Epithelial cell of prostate (primary cell): ENCODE measurements around the gene SSBP3.
"Not testable (repeated sequence)": the region's sequence is repeated elsewhere in the genome, so short reads cannot be mapped to it uniquely, and the experiment has no call there.

Experiments
- DNase-seq: peaks from one replicate; pipeline ENCODE4 v3.0.0-alpha.2; 2011; ENCODE audit warnings: low read depth, low spot score
- H3K27ac ChIP-seq: fragments of 450-650 bp; 2 replicates; pipeline ENCODE4 v1.5.1; 2017; ENCODE audit warnings: mild to moderate bottlenecking

The SSBP3 gene

DNA sequence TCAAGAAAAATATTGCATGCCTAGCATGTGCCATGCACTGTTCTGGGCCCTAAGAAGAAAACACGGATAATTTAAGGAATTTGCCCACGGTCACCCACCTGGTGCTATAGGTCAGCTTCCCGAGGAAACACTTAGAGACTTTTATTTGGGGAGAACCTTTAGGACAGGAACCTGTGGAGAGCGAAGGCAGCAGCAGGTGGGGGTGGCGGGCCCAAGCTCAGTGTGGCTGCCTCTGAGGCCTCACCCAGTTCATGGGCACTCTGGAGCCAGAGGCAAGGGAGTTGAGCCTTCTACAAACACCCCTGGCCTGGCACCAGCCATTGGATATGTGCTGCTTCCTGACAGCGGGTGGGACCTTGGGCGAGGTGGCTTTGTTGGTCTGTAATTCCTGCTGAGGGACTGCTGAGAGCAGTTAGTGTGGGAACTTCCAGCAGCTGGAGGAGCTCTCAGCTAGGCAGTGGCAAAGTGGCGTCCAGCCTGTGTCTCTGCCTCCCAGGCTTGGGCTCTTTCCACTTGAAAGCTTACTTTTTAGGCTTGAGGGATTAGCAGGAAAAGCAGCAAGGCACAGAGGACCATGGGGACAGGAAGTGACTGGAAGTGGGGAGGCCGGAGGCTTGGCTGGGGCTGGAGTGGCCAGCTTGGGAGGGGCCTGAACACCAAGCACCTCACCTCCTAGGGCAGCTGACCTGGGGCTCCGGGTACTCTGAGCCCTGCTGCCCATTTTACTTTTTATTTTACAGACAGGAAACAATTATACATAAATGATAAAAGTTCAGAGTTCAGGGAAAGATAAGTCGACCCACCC lies 187.1 kb downstream of the SSBP3 start:
- DNase-seq, result no peak
- no peak overlapping the region for H3K27ac ChIP-seq

- no peak overlapping the region for H3K27ac ChIP-seq
- no peak for DNase-seq
Measured at GRCh38 chr1:54215523-54215922, 190.7 kb downstream of the SSBP3 start.

GRCh38 chr1:54212872-54213271 lies 193.3 kb downstream of the SSBP3 start:
- no peak overlapping the region for H3K27ac ChIP-seq
- DNase-seq, result no peak

GRCh38 chr1:54207896-54208295 lies 198.3 kb downstream of the SSBP3 start:
- not testable (repeated sequence) for DNase-seq, H3K27ac ChIP-seq

- no peak for DNase-seq
- H3K27ac ChIP-seq, result no peak overlapping the region
Measured at GRCh38 chr1:54207287-54207686, 198.9 kb downstream of the SSBP3 start.

- no peak overlapping the region for H3K27ac ChIP-seq
Measured at GRCh38 chr1:54204199-54204598, 202.0 kb downstream of the SSBP3 start.

GRCh38 chr1:54200519-54200997 lies 205.6 kb downstream of the SSBP3 start:
- DNase-seq, result no peak
- H3K27ac ChIP-seq, result peak overlapping the region; percentile 4

More at GRCh38 chr1:54204199-54204598, 202.0 kb downstream of the SSBP3 start:
- no peak for DNase-seq

- peak within 1 kb of the TSS; percentile 4 for H3K27ac ChIP-seq
- peak; percentile 85 for DNase-seq
Measured at GRCh38 chr1:54199765-54200518, 206.3 kb downstream of the SSBP3 start, which contains the start of the genes CYB5RL and MRPL37. Gene CYB5RL (minus strand): TSS chr1:54200030. CDS start chr1:54195616, 4,414 bp downstream. Gene MRPL37 (plus strand): TSS chr1:54200167. CDS start chr1:54200244, 77 bp downstream.

DNA sequence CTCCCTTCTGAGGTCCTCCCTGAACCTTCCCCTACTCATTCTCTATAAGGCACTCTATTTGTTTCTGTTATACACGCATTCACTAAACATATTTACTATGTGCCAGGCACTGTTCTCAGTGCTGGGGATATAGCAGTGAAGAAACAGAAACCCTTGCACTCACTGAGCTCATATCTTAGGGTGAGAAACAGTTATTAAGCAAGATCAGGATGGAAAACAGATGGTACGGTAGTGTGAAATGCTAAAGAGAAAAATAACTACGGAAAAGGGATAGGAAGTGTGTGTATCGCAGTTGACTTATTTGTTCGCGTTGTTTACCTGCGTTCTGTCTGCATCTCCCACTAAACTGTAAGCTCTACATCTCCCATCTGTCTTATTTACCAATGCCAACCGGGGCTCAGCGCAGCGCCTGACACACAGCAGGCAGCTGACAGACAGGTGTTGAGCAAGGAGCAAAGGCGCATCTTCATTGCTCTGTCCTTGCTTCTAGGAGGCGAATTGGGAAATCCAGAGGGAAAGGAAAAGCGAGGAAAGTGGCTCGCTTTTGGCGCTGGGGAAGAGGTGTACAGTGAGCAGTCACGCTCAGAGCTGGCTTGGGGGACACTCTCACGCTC lies 206.9 kb downstream of the SSBP3 start:
- no peak for DNase-seq
- H3K27ac ChIP-seq, result no peak overlapping the region

DNA sequence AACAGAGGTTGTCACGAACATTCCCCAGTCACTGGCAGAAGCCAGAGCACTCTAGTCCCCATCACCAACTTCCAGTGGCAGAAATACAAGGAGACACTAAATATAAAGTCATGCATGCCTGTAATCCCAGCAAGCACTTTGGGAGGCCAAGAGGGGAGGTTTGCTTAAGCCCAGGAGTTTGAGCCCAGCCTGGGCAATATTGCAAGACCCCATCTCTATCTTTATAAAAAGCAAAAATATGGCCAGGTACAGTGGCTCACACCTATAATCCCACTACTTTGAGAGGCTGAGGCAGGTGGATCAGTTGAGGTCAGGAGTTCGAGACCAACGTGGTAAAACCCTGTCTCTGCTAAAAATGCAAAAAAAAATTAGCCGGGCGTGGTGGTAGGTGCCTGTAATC lies 212.7 kb downstream of the SSBP3 start:
- H3K27ac ChIP-seq, result no peak overlapping the region
- no peak for DNase-seq

- H3K27ac ChIP-seq, result no peak overlapping the region
- no peak for DNase-seq
Measured at GRCh38 chr1:54191525-54191924, 214.7 kb downstream of the SSBP3 start.

GRCh38 chr1:54190526-54190925 lies 215.7 kb downstream of the SSBP3 start:
- no peak for DNase-seq
- H3K27ac ChIP-seq, result no peak overlapping the region

- no peak overlapping the region for H3K27ac ChIP-seq
- DNase-seq, result no peak
Measured at GRCh38 chr1:54188291-54188690, 217.9 kb downstream of the SSBP3 start.

GRCh38 chr1:54186056-54186455 lies 220.1 kb downstream of the SSBP3 start:
- DNase-seq, result no peak
- no peak overlapping the region for H3K27ac ChIP-seq

DNA sequence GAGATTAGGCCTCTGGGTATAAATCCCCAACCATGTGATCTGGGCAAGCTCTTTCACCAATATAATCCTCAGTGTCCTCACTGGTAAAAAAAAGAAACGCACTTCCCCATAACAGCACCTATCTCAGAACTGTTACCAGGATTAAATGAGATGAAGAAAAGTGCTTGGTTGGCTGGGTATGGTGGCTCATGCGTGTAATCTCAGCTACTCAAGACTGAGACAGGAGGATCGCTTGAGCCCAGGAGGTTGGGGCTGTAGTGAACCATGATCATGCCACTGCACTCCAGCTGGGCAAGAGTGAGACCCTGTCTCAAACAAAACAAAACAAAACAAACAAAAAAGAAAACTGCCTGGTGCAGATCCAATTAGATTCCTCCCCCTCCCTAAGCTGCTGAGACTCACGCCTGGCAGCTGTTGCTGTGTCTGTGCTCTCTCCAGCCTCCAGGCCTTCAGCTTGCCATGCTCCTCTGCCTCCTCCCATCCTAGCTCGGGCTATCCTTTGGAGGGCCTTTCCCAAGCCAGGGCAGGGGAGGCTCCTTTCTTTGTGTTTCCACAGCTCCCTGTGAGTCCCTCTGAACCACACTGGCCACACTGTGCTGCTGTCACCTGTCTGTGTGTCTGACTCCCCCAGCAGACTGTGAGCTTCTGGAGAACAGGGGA lies 225.4 kb downstream of the SSBP3 start:
- H3K27ac ChIP-seq, result no peak overlapping the region
- no peak for DNase-seq

DNA sequence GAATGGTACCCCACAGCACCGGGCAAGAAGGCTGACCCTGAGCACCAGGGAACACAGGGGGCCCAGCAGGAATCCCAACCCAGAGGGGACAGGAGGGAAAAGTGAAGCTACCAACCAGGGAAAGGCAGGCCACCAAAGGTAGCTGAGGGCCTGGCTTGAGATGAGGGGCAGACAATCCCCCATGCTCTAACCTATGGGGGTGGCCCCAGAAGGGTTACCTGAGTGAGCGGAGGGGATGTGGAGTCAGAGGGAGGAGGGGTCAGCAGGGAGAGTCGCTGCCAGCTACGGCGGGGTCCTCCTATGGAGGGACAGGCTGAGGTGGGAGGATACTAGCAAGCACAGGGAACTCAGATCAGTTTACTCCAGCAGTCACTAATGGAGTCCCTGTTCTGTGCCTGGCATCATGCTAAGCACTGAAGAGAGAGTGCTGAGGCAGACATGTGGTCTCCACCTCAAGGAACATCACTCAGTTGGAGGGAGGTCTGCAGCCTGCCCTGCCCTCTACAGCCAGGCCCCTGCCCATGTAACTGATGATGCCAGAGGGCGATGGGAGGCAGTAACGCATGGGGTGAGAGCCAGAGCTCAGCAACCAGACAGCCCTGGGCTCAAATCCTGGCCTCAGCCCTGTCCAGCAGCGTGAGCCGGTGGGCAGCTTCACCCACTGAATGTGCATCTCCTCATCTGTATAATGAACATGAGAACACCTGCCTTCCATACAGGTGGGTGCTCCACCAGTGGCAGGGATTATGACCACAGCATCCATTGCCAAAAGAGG lies 227.7 kb downstream of the SSBP3 start:
- H3K27ac ChIP-seq, result no peak overlapping the region
- no peak for DNase-seq

- DNase-seq, result no peak
- no peak overlapping the region for H3K27ac ChIP-seq
Measured at GRCh38 chr1:54177726-54178125, 228.5 kb downstream of the SSBP3 start.

DNA sequence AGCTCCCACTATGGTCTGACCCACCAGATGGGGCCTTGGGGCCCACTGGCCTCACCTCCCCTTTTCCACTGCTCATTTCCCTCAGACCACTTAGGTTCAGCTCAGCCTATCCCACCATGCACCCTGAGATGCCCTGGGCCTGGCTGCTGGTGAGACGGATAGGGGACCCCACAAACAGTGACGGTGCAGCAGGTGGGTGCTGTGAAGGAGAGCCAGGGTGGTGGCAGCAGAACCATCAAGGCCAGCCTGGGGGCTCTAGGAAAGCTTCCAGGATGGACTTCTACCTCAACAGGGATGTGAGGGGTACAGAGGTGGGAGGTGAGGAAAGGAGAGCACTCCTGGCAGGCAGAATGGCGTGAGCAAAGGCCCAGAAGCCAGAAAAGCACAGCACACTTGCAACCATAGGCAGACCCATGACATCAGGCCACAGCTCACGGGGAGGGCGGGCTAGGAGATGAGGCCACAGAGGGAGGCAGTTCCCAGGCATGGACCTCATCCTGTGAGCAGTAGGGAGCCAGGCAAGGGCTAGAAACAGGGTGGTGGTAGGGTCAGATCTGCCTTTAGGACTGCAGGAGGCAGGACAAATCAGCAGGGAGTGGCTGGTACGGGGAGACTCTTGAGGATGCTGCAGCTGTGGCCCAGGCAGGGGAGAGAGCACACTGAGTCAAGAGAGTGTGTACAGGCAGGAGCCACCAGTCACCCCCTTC lies 229.4 kb downstream of the SSBP3 start:
- no peak overlapping the region for H3K27ac ChIP-seq

More for the DNA sequence above, 229.4 kb downstream of the SSBP3 start:
- DNase-seq, result no peak
